ENCODE measurements around the gene NOTCH2.

- TF ChIP-seq CTCF (conservative IDR thresholded peaks at IDR 0.05; ENCODE audit: low read depth, low read length) (no peak), EZH2 (IDR thresholded peaks at IDR 0.05; ENCODE audit: borderline replicate concordance, low read depth, low read length, poor library complexity, severe bottlenecking) (no peak)
These were observed 158.8 kb downstream of the NOTCH2 start for GRCh38 chr1:119910618-119911017.
